SK-N-MC (cell line): ENCODE measurements around the gene HLA-DRB5.

Source experiments
- EZH2 ChIP-seq: fragments of 200-600 bp; sonication (generic); IDR thresholded peaks from one replicate; pipeline ENCODE4 v1.6.1; 2017; ENCODE audit warnings: antibody characterized with exemption
- FOXP2 ChIP-seq: optimal IDR thresholded peaks from 2 replicates; pipeline ENCODE3; 2011; ENCODE audit warnings: mild to moderate bottlenecking, moderate library complexity; ENCODE audit not compliant: insufficient read depth; ENCODE audit errors: extremely low read length, control extremely low read depth
- POLR2AphosphoS5 ChIP-seq: IDR thresholded peaks from 2 replicates; pipeline ENCODE4 v1.6.1; 2012; ENCODE audit warnings: mild to moderate bottlenecking, low read depth, low read length, borderline replicate concordance

- TF ChIP-seq EZH2 = no peak
- TF ChIP-seq POLR2AphosphoS5 = no peak
- TF ChIP-seq FOXP2 = no peak
These were observed 28.5 kb upstream of the HLA-DRB5 start for GRCh38 chr6:32558426-32559057.
